Fibroblast of skin of left biceps (primary cell): ENCODE data around the gene KIF23.

Source experiments
- DNase-seq, 2 experiments: peaks; one replicate each; pipeline ENCODE4 v3.0.0-alpha.2; 2013; ENCODE audit warnings: low read depth in 2 of 2

Gene KIF23

GRCh38 chr15:69463182-69463756, 49.1 kb downstream of the KIF23 start:
- no peak for DNase-seq

- no peak for DNase-seq
These were observed 51.1 kb downstream of the KIF23 start for GRCh38 chr15:69465253-69465652.

GRCh38 chr15:69466733-69467132, 52.6 kb downstream of the KIF23 start:
- DNase-seq = no peak

- no peak for DNase-seq
These were observed 53.5 kb downstream of the KIF23 start for GRCh38 chr15:69467636-69468035.

- DNase-seq = peak in 1 of 2 experiments; percentile 15
These were observed 54.3 kb downstream of the KIF23 start for GRCh38 chr15:69468241-69469121.

GRCh38 chr15:69469467-69470201, 55.5 kb downstream of the KIF23 start:
- DNase-seq = no peak

- DNase-seq = no peak
These were observed 57.9 kb downstream of the KIF23 start for GRCh38 chr15:69472046-69472445.

GRCh38 chr15:69472562-69472961, 58.4 kb downstream of the KIF23 start:
- no peak for DNase-seq

- no peak for DNase-seq
These were observed 60.1 kb downstream of the KIF23 start for GRCh38 chr15:69474291-69474690.

- DNase-seq = no peak
These were observed 60.8 kb downstream of the KIF23 start for GRCh38 chr15:69474846-69475455.

- DNase-seq = peak in 1 of 2 experiments; percentile 32
These were observed 61.7 kb downstream of the KIF23 start for GRCh38 chr15:69475769-69476358.

- DNase-seq = no peak
These were observed 62.7 kb downstream of the KIF23 start for GRCh38 chr15:69476704-69477473.

- no peak for DNase-seq
These were observed 64.2 kb downstream of the KIF23 start for GRCh38 chr15:69478259-69478781.

- DNase-seq = no peak
These were observed 64.9 kb downstream of the KIF23 start for GRCh38 chr15:69479081-69479480.

GRCh38 chr15:69479971-69480370, 65.8 kb downstream of the KIF23 start:
- no peak for DNase-seq

- DNase-seq = no peak
These were observed 66.8 kb downstream of the KIF23 start for GRCh38 chr15:69480932-69481331.

- no peak for DNase-seq
These were observed 68.6 kb downstream of the KIF23 start for GRCh38 chr15:69482686-69483256.

- DNase-seq = no peak
These were observed 70.7 kb downstream of the KIF23 start for GRCh38 chr15:69484837-69485236.

- no peak for DNase-seq
These were observed 72.4 kb downstream of the KIF23 start for GRCh38 chr15:69486481-69487110.

- DNase-seq = no peak
These were observed 75.0 kb downstream of the KIF23 start for GRCh38 chr15:69489073-69489571.
